Astrocyte of the cerebellum (primary cell): ENCODE results near the gene LOX.

ENCODE experiments used
- DNase-seq: peaks from one replicate; pipeline ENCODE4 v3.0.0-alpha.2; 2011; ENCODE audit warnings: low read depth
- H3K4me3 ChIP-seq: 2 replicates; pipeline ENCODE4 v1.5.1; 2011; ENCODE audit warnings: mild to moderate bottlenecking, low read depth, low read length, moderate library complexity
- CTCF ChIP-seq: IDR thresholded peaks from 2 replicates; pipeline ENCODE4 v1.5.1; 2012; ENCODE audit warnings: low read length, low read depth, moderate library complexity, mild to moderate bottlenecking; ENCODE audit errors: missing control alignments
- in situ Hi-C: cut with HindIII; loops from 2 replicates; pipeline ENCODE4 v1.10.0; 2017; ENCODE audit warnings: low sequenced_read_pairs

LOX gene

DNA sequence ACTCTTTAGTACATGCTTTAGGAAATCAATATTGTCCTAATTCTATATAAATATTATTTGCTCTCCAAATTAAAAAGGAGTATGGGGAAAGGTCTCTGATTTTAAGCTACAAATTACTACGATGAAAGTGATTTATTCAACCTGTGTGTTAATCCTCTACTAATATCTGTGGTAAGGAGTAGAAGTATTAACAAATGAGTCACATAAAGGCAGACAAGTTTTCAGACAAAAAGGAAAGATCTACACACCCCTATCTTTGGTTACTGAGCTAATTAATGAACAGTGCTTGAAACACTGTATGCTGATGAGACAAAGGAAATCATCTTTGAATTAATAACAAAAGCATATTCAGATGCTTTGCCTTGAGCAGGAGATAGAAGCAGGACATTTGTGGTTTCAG, 15.9 kb downstream of the LOX start:
- in situ Hi-C loops, result no loop called here
- no peak for DNase-seq
- no peak overlapping the region for H3K4me3 ChIP-seq
- TF ChIP-seq CTCF, result no peak

DNA sequence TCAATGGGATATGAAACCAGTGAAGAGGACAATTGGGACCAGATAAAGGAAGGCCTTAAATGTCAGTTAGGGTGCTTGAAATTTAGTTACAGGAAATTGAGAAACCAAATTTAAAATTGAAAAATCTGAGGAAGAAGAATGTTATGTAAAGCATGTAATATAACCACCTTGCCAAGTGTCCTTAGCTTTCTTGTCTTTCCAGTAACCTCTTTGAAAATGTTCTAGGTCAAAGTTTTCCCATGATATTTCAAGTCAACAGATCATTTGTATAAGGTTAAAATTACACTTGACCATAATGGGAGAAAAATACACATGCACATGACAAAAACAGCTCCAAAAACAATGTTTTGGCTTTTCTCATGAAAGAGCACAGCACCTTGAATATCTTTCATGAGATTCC, 21.1 kb downstream of the LOX start:
- in situ Hi-C loops, result loop anchor here (10.0 kb wide), 1 partner anchor 82 kb away; no protein-coding TSS in a partner anchor
- no peak for DNase-seq
- no peak for TF ChIP-seq CTCF
- no peak overlapping the region for H3K4me3 ChIP-seq

DNA sequence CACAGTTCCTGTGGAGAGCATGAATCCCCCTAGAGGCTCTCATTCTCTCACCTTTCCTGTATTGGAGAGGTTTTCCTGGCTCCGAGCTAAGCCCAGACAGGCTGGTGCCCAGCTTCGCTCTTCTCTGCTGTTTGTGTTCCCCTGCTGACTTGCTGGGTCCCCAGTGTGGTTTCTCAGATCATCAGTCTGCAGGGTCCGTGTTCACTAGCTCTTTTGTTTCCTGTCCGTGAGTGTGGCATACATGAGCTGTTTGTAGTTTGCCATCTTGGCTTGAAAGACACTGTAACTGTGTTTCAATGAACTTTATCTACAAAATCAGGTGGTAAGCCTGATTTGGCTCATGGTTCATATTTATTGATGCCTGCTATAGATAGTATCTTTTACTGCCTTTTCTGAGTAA, 23.8 kb downstream of the LOX start:
- H3K4me3 ChIP-seq, result no peak overlapping the region
- in situ Hi-C loops, result loop anchor here (10.0 kb wide), 1 partner anchor 79 kb away; no protein-coding TSS in a partner anchor
- no peak for TF ChIP-seq CTCF
- no peak for DNase-seq

DNA sequence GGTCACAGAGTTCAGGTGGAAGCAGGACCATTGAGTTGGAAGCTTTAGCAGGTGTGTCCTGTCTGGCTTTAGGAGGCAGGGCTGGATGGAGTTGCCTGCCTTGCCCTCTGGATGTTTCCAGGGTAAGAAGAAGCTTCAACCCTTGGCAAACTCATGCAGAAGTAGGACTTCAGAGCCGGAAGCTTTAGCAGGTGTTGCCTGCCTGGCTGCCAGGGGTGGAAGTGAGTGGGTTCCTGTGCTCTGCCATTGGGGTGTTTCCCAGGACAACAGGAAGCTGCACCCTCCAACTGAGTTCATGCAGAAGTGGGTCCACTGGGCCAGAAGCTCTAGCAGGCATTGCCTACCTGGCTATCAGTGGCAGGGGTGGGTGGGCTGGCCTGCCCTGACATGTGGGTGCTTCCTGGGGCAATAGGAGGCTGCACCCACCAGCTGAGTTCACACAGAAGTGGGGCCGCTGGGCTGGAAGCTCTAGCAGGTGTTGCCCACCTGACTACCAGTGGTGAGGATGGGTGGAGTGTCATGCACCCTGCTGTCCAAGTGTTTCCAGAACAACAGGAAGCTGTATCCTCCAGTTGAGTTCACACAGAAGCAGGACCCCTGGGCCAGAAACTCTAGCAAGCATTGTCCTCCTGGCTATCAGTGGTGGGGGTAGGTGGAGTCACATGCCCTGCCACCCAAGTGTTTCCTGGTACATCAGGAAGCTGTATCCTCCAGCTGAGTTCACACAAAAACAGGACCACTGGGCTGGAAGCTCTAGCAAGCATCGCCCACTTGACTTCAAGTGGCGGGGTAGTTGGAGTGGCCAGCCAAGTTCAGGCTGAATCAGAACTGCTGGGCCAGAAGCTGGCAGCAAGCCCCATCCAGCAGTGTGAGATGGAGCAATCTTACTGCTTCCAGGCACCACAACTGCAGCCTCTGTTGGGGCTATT, 24.6 kb downstream of the LOX start:
- in situ Hi-C loops, result loop anchor here (10.0 kb wide), 1 partner anchor 79 kb away; no protein-coding TSS in a partner anchor
- TF ChIP-seq CTCF, result no peak
- H3K4me3 ChIP-seq, result no peak overlapping the region
- DNase-seq, result no peak

- no peak for TF ChIP-seq CTCF
- no peak for DNase-seq
- no peak overlapping the region for H3K4me3 ChIP-seq
- in situ Hi-C loops, result loop anchor here (10.0 kb wide), 1 partner anchor 77 kb away; no protein-coding TSS in a partner anchor
Observed at GRCh38 chr5:122051569-122051968, 26.5 kb downstream of the LOX start.

DNA sequence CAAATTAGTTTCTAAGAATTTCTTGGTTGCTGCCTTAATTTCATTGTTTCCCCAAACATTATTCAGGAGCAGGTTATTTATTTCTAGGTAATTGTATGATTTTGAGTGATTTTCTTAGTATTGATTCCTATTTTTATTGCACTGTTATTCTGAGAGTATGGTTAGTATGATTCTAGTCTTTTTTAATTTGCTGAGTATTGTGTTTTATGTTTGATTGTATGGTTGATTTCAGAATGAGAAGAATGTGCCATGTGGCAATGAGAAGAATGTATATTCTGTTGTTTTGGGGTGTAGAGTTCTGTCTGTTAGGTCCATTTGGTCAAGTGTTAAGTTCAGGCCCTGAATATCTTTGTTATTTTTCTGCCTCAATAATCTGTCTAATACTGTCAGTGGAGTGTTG, 27.1 kb downstream of the LOX start:
- H3K4me3 ChIP-seq, result no peak overlapping the region
- TF ChIP-seq CTCF, result no peak
- no peak for DNase-seq
- in situ Hi-C loops, result loop anchor here (10.0 kb wide), 1 partner anchor 76 kb away; no protein-coding TSS in a partner anchor
